ENCODE measurements around the gene PRAC2.

- TF ChIP-seq, protein P1, sequence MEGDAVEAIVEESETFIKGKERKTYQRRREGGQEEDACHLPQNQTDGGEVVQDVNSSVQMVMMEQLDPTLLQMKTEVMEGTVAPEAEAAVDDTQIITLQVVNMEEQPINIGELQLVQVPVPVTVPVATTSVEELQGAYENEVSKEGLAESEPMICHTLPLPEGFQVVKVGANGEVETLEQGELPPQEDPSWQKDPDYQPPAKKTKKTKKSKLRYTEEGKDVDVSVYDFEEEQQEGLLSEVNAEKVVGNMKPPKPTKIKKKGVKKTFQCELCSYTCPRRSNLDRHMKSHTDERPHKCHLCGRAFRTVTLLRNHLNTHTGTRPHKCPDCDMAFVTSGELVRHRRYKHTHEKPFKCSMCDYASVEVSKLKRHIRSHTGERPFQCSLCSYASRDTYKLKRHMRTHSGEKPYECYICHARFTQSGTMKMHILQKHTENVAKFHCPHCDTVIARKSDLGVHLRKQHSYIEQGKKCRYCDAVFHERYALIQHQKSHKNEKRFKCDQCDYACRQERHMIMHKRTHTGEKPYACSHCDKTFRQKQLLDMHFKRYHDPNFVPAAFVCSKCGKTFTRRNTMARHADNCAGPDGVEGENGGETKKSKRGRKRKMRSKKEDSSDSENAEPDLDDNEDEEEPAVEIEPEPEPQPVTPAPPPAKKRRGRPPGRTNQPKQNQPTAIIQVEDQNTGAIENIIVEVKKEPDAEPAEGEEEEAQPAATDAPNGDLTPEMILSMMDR (IDR thresholded peaks at IDR 0.05), result no peak
- no peak for TF ChIP-seq POLR2A (IDR thresholded peaks at IDR 0.05)
Observed at GRCh38 chr17:48728232-48729231, 5.5 kb downstream of the PRAC2 start, which contains the start of gene HOXB13.
